ENCODE measurements around the gene CDON. TPM values are rescaled to one million over a fixed set of nuclear protein-coding genes. Genes with fewer than 3 reads are reported as not detected.

CDON gene
- total RNA-seq, 1 experiment from 2014 or later = 0.91 TPM

- POLR2A ChIA-PET = no interaction called here
- CTCF ChIA-PET = interaction anchor here (4.0 to 8.0 kb wide), 2 partner anchors 15 to 266 kb away, joined by 30 to 114 read pairs; no protein-coding TSS in a partner anchor
- DNase-seq (ENCODE audit: unreplicated experiment) = no peak
- H3K9me3 Mint-ChIP-seq (ENCODE audit: unreplicated experiment) = no peaks in the 10 kb centered on the region
- intact Hi-C loops (cut with micrococcal nuclease) = no loop called here
- no TSS peak for BruUV-seq (replicated peaks)
- H3K27ac Mint-ChIP-seq (ENCODE audit: low read depth, unreplicated experiment) = no peak overlapping the region
- peaks cover 8% of the 10 kb centered on the region for H3K4me1 Mint-ChIP-seq (ENCODE audit: insufficient read depth, unreplicated experiment)
- H3K4me3 Mint-ChIP-seq (ENCODE audit: unreplicated experiment) = no peak overlapping the region
- no peaks in the 10 kb centered on the region for H3K36me3 Mint-ChIP-seq (ENCODE audit: insufficient read depth, unreplicated experiment)
- peaks cover 35% of the 10 kb centered on the region for H3K27me3 Mint-ChIP-seq (ENCODE audit: insufficient read depth, unreplicated experiment)
- TF ChIP-seq CTCF (IDR thresholded peaks at IDR 0.05; ENCODE audit: unreplicated experiment) = no peak
Measured at GRCh38 chr11:125926682-125927081, 136.0 kb downstream of the CDON start.

- BruUV-seq (replicated peaks) = no TSS peak
- H3K9me3 Mint-ChIP-seq (ENCODE audit: unreplicated experiment) = no peaks in the 10 kb centered on the region
- no peak overlapping the region for H3K4me3 Mint-ChIP-seq (ENCODE audit: unreplicated experiment)
- DNase-seq (ENCODE audit: unreplicated experiment) = no peak
- TF ChIP-seq CTCF (IDR thresholded peaks at IDR 0.05; ENCODE audit: unreplicated experiment) = no peak
- ChIA-PET CTCF (interaction anchor here (0.7 to 8.0 kb wide), 15 partner anchors 12 to 381 kb away, joined by 3 to 114 read pairs (median 5); partner anchors contain the start of genes CDON and HYLS1), POLR2A (interaction anchor here (0.8 to 1.5 kb wide), 2 partner anchors 12 to 136 kb away, joined by 4 read pairs; no protein-coding TSS in a partner anchor)
- H3K36me3 Mint-ChIP-seq (ENCODE audit: insufficient read depth, unreplicated experiment) = no peaks in the 10 kb centered on the region
- no peak overlapping the region for H3K27ac Mint-ChIP-seq (ENCODE audit: low read depth, unreplicated experiment)
- H3K27me3 Mint-ChIP-seq (ENCODE audit: insufficient read depth, unreplicated experiment) = peaks cover 38% of the 10 kb centered on the region
- intact Hi-C loops (cut with micrococcal nuclease) = no loop called here
- peaks cover 8% of the 10 kb centered on the region for H3K4me1 Mint-ChIP-seq (ENCODE audit: insufficient read depth, unreplicated experiment)
Measured at GRCh38 chr11:125925804-125926203, 136.9 kb downstream of the CDON start.

GRCh38 chr11:125925247-125925740, 137.4 kb downstream of the CDON start:
- H3K4me3 Mint-ChIP-seq (ENCODE audit: unreplicated experiment) = no peak overlapping the region
- no peak overlapping the region for H3K27ac Mint-ChIP-seq (ENCODE audit: low read depth, unreplicated experiment)
- no peak for DNase-seq (ENCODE audit: unreplicated experiment)
- H3K27me3 Mint-ChIP-seq (ENCODE audit: insufficient read depth, unreplicated experiment) = peaks cover 43% of the 10 kb centered on the region
- intact Hi-C loops (cut with micrococcal nuclease) = no loop called here
- H3K36me3 Mint-ChIP-seq (ENCODE audit: insufficient read depth, unreplicated experiment) = no peaks in the 10 kb centered on the region
- no TSS peak for BruUV-seq (replicated peaks)
- POLR2A ChIA-PET = interaction anchor here (0.6 to 1.5 kb wide), 3 partner anchors 12 to 436 kb away, joined by 3 to 4 read pairs (median 4); no protein-coding TSS in a partner anchor
- no peaks in the 10 kb centered on the region for H3K9me3 Mint-ChIP-seq (ENCODE audit: unreplicated experiment)
- no peak for TF ChIP-seq CTCF (IDR thresholded peaks at IDR 0.05; ENCODE audit: unreplicated experiment)
- peaks cover 8% of the 10 kb centered on the region for H3K4me1 Mint-ChIP-seq (ENCODE audit: insufficient read depth, unreplicated experiment)
- CTCF ChIA-PET = interaction anchor here (0.7 to 8.0 kb wide), 17 partner anchors 9 to 380 kb away, joined by 3 to 114 read pairs (median 4); partner anchors contain the start of genes CDON and HYLS1

GRCh38 chr11:125924384-125925007, 138.2 kb downstream of the CDON start:
- TF ChIP-seq CTCF (IDR thresholded peaks at IDR 0.05; ENCODE audit: unreplicated experiment) = no peak
- Mint-ChIP-seq H3K4me3 (ENCODE audit: unreplicated experiment) (no peak overlapping the region), H3K4me1 (ENCODE audit: insufficient read depth, unreplicated experiment) (peaks cover 8% of the 10 kb centered on the region), H3K27ac (ENCODE audit: low read depth, unreplicated experiment) (no peak overlapping the region), H3K9me3 (ENCODE audit: unreplicated experiment) (no peaks in the 10 kb centered on the region), H3K36me3 (ENCODE audit: insufficient read depth, unreplicated experiment) (no peaks in the 10 kb centered on the region), H3K27me3 (ENCODE audit: insufficient read depth, unreplicated experiment) (peaks cover 44% of the 10 kb centered on the region)
- BruUV-seq (replicated peaks) = no TSS peak
- intact Hi-C loops (cut with micrococcal nuclease) = loop anchor here (5.0 kb wide), 2 partner anchors 343 to 558 kb away; partner anchors contain the start of genes FOXRED1 and SRPRA
- DNase-seq (ENCODE audit: unreplicated experiment) = no peak
- ChIA-PET CTCF (interaction anchor here (0.9 to 8.0 kb wide), 21 partner anchors 8 to 285 kb away, joined by 3 to 114 read pairs (median 9); partner anchors contain the start of genes CDON and HYLS1), POLR2A (interaction anchor here (0.6 to 2.1 kb wide), 3 partner anchors 137 to 437 kb away, joined by 3 to 12 read pairs (median 4); no protein-coding TSS in a partner anchor)

Measured in MCF 10A (cell line).